SK-N-SH (cell line): ENCODE data around the gene GANC. TPM values are rescaled to one million over a fixed set of nuclear protein-coding genes. Genes with fewer than 3 reads are reported as not detected.
"Not testable (repeated sequence)": the region's sequence is repeated elsewhere in the genome, so short reads cannot be mapped to it uniquely, and the experiment has no call there.

Source experiments
- CTCF ChIA-PET: fragments of 300-600, 350-600 bp; formaldehyde crosslinking; extraction: SDS; loops from one replicate; lab custom pipeline; 2021; lab: Yijun Ruan, JAX
- POLR2A ChIA-PET: fragments of 350-600 bp; sonication (Branson Sonifier 250); formaldehyde crosslinking; extraction: SDS; loops from one replicate; lab custom pipeline; 2020; ENCODE audit warnings: antibody characterized with exemption, inconsistent platforms; lab: Yijun Ruan, JAX
- DNase-seq: peaks from one replicate; pipeline ENCODE4 v3.0.0; 2012
- H2AFZ ChIP-seq: fragments of 200-600 bp; sonication (generic); 2 replicates; pipeline ENCODE4 v1.8.1; 2016; ENCODE audit warnings: antibody characterized with exemption, mild to moderate bottlenecking, low read depth
- H3F3A ChIP-seq: fragments of 200-600 bp; sonication (generic); replicated peaks from 2 replicates; pipeline ENCODE3; 2016; ENCODE audit warnings: antibody characterized with exemption, mild to moderate bottlenecking; ENCODE audit not compliant: insufficient read depth
- H3K27ac ChIP-seq, 2 experiments: fragments of 200-500 bp in 1 of 2; fragments of 200-600 bp in 1 of 2; sonication (Bioruptor generic) in 1 of 2; sonication (generic), shearing (Covaris generic) in 1 of 2; 2 replicates each; pipeline versions ENCODE4 v1.5.1 to v1.6.1; 2014 to 2016; ENCODE audit warnings: low read depth in 2 of 2, inconsistent platforms in 1 of 2, low read length in 1 of 2, mild to moderate bottlenecking in 1 of 2, mixed read lengths in 1 of 2
- H3K27me3 ChIP-seq: fragments of 200-600 bp; sonication (generic), shearing (Covaris generic); 2 replicates; pipeline ENCODE4 v1.6.1; 2016; ENCODE audit warnings: mixed run types; ENCODE audit not compliant: insufficient read depth
- H3K36me3 ChIP-seq, 2 experiments: fragments of 200-500 bp in 1 of 2; fragments of 200-600 bp in 1 of 2; sonication (Bioruptor generic) in 1 of 2; sonication (generic) in 1 of 2; replicated peaks in 1 of 2; 2 replicates each; pipeline versions ENCODE3 to v1.5.1; 2014 to 2016; ENCODE audit warnings: low read length in 1 of 2, mild to moderate bottlenecking in 1 of 2; ENCODE audit not compliant: insufficient read depth in 2 of 2, control insufficient read depth in 1 of 2
- H3K4me1 ChIP-seq, 2 experiments: fragments of 200-500 bp in 1 of 2; fragments of 200-600 bp in 1 of 2; sonication (Bioruptor generic) in 1 of 2; sonication (generic), shearing (Covaris generic) in 1 of 2; 2 replicates each; pipeline versions ENCODE4 v1.5.1 to v1.6.1; 2014 to 2016; ENCODE audit warnings: low read depth in 1 of 2, low read length in 1 of 2, mixed run types in 1 of 2; ENCODE audit not compliant: insufficient read depth in 2 of 2, control insufficient read depth in 1 of 2
- H3K4me2 ChIP-seq: fragments of 200-600 bp; sonication (generic), shearing (Covaris generic); 2 replicates; pipeline ENCODE4 v1.6.1; 2017; ENCODE audit warnings: mixed run types
- H3K4me3 ChIP-seq, 2 experiments: fragments of 200-500 bp in 1 of 2; fragments of 200-600 bp in 1 of 2; sonication (Bioruptor generic) in 1 of 2; sonication (generic), shearing (Covaris generic) in 1 of 2; 2 replicates each; pipeline versions ENCODE4 v1.5.1 to v1.8.1; 2014 to 2016; ENCODE audit warnings: low read depth in 2 of 2, inconsistent platforms in 1 of 2, low read length in 1 of 2, mild to moderate bottlenecking in 1 of 2, mixed read lengths in 1 of 2, moderate library complexity in 1 of 2
- H3K79me2 ChIP-seq: fragments of 200-600 bp; sonication (generic); 2 replicates; pipeline ENCODE4 v1.8.1; 2017; ENCODE audit warnings: mild to moderate bottlenecking; ENCODE audit not compliant: insufficient read depth
- H3K9ac ChIP-seq: fragments of 200-600 bp; sonication (generic); 2 replicates; pipeline ENCODE4 v1.6.1; 2017; ENCODE audit warnings: mixed run types
- H3K9me2 ChIP-seq: fragments of 200-600 bp; sonication (generic); 2 replicates; pipeline ENCODE4 v1.6.1; 2017; ENCODE audit warnings: mixed run types
- H3K9me3 ChIP-seq: fragments of 200-600 bp; sonication (generic); 2 replicates; pipeline ENCODE4 v1.6.1; 2017; ENCODE audit warnings: mixed run types, mild to moderate bottlenecking, moderate library complexity
- H4K20me1 ChIP-seq: fragments of 200-600 bp; sonication (generic); 2 replicates; pipeline ENCODE4 v1.6.1; 2017; ENCODE audit warnings: mild to moderate bottlenecking, mixed run types; ENCODE audit not compliant: insufficient read depth
- ELF1 ChIP-seq: IDR thresholded peaks from 2 replicates; pipeline ENCODE4 v1.4.0; 2012
- FOSL2 ChIP-seq: IDR thresholded peaks from 2 replicates; pipeline ENCODE4 v1.4.0; 2012; ENCODE audit warnings: low read depth, mild to moderate bottlenecking, moderate library complexity, borderline replicate concordance
- FOXM1 ChIP-seq: IDR thresholded peaks from 2 replicates; pipeline ENCODE4 v1.4.0; 2012; ENCODE audit warnings: low read depth, mild to moderate bottlenecking
- MAX ChIP-seq: IDR thresholded peaks from 2 replicates; pipeline ENCODE4 v1.4.0; 2012; ENCODE audit warnings: low read depth
- MXI1 ChIP-seq: IDR thresholded peaks from 2 replicates; pipeline ENCODE4 v1.6.1; 2012; ENCODE audit warnings: mild to moderate bottlenecking, low read depth, low read length, improper control_type of control experiment
- NRF1 ChIP-seq: IDR thresholded peaks from 2 replicates; pipeline ENCODE4 v1.6.1; 2012; ENCODE audit warnings: low read depth, mild to moderate bottlenecking, low read length
- PBX3 ChIP-seq: IDR thresholded peaks from 2 replicates; pipeline ENCODE4; 2012
- RCOR1 ChIP-seq: fragments of 150-350 bp; IDR thresholded peaks from 2 replicates; pipeline ENCODE4 v1.6.1; 2017; ENCODE audit warnings: antibody characterized with exemption, low read length
- RXRA ChIP-seq: IDR thresholded peaks from 2 replicates; pipeline ENCODE4 v1.4.0; 2012; ENCODE audit warnings: low read depth, mild to moderate bottlenecking, borderline replicate concordance
- TCF12 ChIP-seq: IDR thresholded peaks from 2 replicates; pipeline ENCODE4 v1.4.0; 2012
- USF1 ChIP-seq: IDR thresholded peaks from 2 replicates; pipeline ENCODE4 v1.4.0; 2012; ENCODE audit warnings: low read depth, borderline replicate concordance
- ZBTB33 ChIP-seq: IDR thresholded peaks from 2 replicates; pipeline ENCODE4 v1.4.0; 2012; ENCODE audit warnings: low read depth, borderline replicate concordance
- WGBS: methylation state at CpG from one replicate; pipeline ENCODE4 v1.1.6; 2017; ENCODE audit warnings: low lambda C conversion rate; 5-methylcytosine and 5-hydroxymethylcytosine counted together
- polyA plus RNA-seq, 3 experiments: library from polyadenylated mRNA; depleted of rRNA; stranded (reverse); fragments of >200 nt; gene quantifications; 2 replicates each; pipeline ENCODE4 v1.2.3, GENCODE V29; 2012

Gene GANC
- polyA plus RNA-seq, 1 of the 3 experiments (the other 2 are of a cell fraction): 6.8 TPM

- no peak for DNase-seq
- WGBS: 65% methylated on average over 2 of the region's 2 CpGs
- no peaks in the 10 kb centered on the region for H3K27me3 ChIP-seq
- TF ChIP-seq RXRA (no peak), USF1 (no peak)
- H2AFZ ChIP-seq: no peak overlapping the region
- H3K36me3 ChIP-seq: peaks cover 0 to 21% of the 10 kb centered on the region in 2 experiments
- no peaks in the 10 kb centered on the region for H3K79me2 ChIP-seq
- no peaks in the 10 kb centered on the region for H4K20me1 ChIP-seq
- H3K9me3 ChIP-seq: peaks cover 15% of the 10 kb centered on the region; the same call in 1 of the 2 replicates
- H3K4me1 ChIP-seq: no peaks in the 10 kb centered on the region
- H3K4me3 ChIP-seq: no peak overlapping the region
- H3F3A ChIP-seq: no peaks in the 10 kb centered on the region
- H3K4me2 ChIP-seq: no peak overlapping the region
- POLR2A ChIA-PET: no interaction called here
- no peaks in the 10 kb centered on the region for H3K9me2 ChIP-seq
- no peak overlapping the region for H3K9ac ChIP-seq
- no peak overlapping the region for H3K27ac ChIP-seq
- CTCF ChIA-PET: no interaction called here
Observed at GRCh38 chr15:42335074-42335473, 62.1 kb downstream of the GANC start.

- H3K27me3 ChIP-seq, H3K79me2 ChIP-seq, CTCF ChIA-PET, H3K4me2 ChIP-seq, H3K27ac ChIP-seq, H4K20me1 ChIP-seq, H3K9ac ChIP-seq, H3F3A ChIP-seq, H2AFZ ChIP-seq, H3K4me1 ChIP-seq, H3K4me3 ChIP-seq, POLR2A ChIA-PET, DNase-seq, H3K9me2 ChIP-seq: not testable (repeated sequence)
- H3K36me3 ChIP-seq: peaks cover 0 to 21% of the 10 kb centered on the region in 2 experiments
- WGBS: 96% methylated on average over 1 of the region's 1 CpG
- peaks cover 15% of the 10 kb centered on the region; the same call in 1 of the 2 replicates for H3K9me3 ChIP-seq
Observed at GRCh38 chr15:42336650-42337049, 63.6 kb downstream of the GANC start.

GRCh38 chr15:42337104-42337503 lies 64.1 kb downstream of the GANC start:
- 97% methylated on average over 3 of the region's 3 CpGs for WGBS
- DNase-seq: not testable (repeated sequence)

GRCh38 chr15:42338500-42338899 lies 65.5 kb downstream of the GANC start:
- no peaks in the 10 kb centered on the region for H3K79me2 ChIP-seq
- no peak overlapping the region for H3K4me2 ChIP-seq
- peaks cover 0 to 21% of the 10 kb centered on the region in 2 experiments for H3K36me3 ChIP-seq
- no peaks in the 10 kb centered on the region for H4K20me1 ChIP-seq
- no peak overlapping the region for H3K4me3 ChIP-seq
- CTCF ChIA-PET: no interaction called here
- no peak for TF ChIP-seq RXRA
- no peak for TF ChIP-seq RCOR1
- no peak for TF ChIP-seq MAX
- TF ChIP-seq MXI1: no peak
- no peak for TF ChIP-seq FOSL2
- no peak for TF ChIP-seq TCF12
- TF ChIP-seq ELF1: no peak
- no peak for TF ChIP-seq NRF1
- no peak for TF ChIP-seq ZBTB33
- no peak for TF ChIP-seq PBX3
- TF ChIP-seq FOXM1: no peak
- TF ChIP-seq, all 33 proteins: peak for 0
- no peaks in the 10 kb centered on the region for H3K9me2 ChIP-seq
- 78% methylated on average over 2 of the region's 2 CpGs for WGBS
- no peaks in the 10 kb centered on the region for H3K4me1 ChIP-seq
- no peak for DNase-seq
- no peak overlapping the region for H3K9ac ChIP-seq
- H3K27me3 ChIP-seq: no peaks in the 10 kb centered on the region
- POLR2A ChIA-PET: no interaction called here
- peaks cover 15% of the 10 kb centered on the region; the same call in 1 of the 2 replicates for H3K9me3 ChIP-seq
- H3F3A ChIP-seq: no peaks in the 10 kb centered on the region
- H3K27ac ChIP-seq: no peak overlapping the region
- H2AFZ ChIP-seq: no peak overlapping the region

More at GRCh38 chr15:42337104-42337503, 64.1 kb downstream of the GANC start:
- H3K4me2 ChIP-seq, H3K4me3 ChIP-seq, H3F3A ChIP-seq, H3K27ac ChIP-seq, POLR2A ChIA-PET, H3K79me2 ChIP-seq, H2AFZ ChIP-seq, H4K20me1 ChIP-seq, H3K9me2 ChIP-seq, CTCF ChIA-PET, H3K4me1 ChIP-seq, H3K27me3 ChIP-seq, H3K9ac ChIP-seq: not testable (repeated sequence)
- Histone ChIP-seq H3K9me3 (peaks cover 15% of the 10 kb centered on the region; the same call in 1 of the 2 replicates), H3K36me3 (peaks cover 0 to 21% of the 10 kb centered on the region in 2 experiments)
